SHP77 (cell line): ENCODE results near the gene HMGCS1.
"Not testable (repeated sequence)": the region's sequence is repeated elsewhere in the genome, so short reads cannot be mapped to it uniquely, and the experiment has no call there.

Source experiments
- DNase-seq, 2 experiments: peaks; one replicate each; lab custom pipeline; 2025; lab: John Stamatoyannopoulos, UW

Gene HMGCS1

DNA sequence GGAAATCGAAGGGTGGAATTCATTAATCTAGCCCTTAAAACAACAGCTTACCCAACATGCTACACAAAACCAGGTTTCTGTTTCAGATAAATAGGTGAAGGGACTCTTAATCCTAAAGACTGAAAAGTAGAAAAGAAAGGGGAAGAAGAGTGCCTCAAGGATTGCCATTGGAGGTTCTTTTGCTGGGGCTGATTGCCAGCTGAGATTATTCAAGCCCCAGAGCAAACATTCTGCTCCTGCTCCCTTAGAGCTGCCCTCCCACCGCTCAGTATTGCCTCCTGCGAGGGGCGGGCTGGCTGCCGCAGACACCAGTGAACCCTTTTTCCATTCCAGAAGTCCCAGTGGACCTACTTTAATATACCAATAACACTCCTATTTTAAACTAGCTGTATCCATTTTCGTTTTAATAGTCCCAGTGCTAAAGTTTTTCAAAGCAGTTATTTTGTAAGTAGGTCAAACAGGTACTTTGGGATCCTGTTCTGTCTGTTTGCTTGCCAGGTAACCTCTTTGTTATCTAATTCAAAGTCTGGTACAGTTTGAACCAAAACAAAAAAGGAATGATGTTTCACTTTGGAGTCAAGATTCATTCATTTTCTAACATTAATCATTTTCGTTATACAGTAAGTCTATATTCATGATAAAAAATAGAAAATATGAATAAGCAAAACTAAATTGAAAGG is 38.6 kb downstream of the HMGCS1 start:
- no peak for DNase-seq

DNA sequence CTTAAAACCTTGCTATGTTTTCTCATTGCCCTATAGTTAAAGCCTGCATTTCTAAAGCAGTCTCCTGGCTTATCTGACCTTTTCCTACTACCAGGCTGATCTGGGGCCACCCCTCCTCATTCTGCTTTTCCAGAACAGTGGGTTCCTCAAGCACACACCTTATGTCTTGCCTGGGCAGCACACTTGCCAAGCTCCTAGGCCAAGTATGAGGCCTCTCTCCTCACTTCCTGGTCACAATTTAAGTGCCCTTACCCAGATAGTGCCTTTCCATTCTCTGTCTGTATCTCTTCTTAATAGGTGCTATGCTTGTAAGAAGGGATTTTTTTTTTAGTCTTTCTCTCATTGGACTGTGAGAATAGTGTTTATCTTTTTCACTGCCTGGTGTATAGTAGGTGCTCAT is 39.7 kb downstream of the HMGCS1 start:
- DNase-seq = no peak

DNA sequence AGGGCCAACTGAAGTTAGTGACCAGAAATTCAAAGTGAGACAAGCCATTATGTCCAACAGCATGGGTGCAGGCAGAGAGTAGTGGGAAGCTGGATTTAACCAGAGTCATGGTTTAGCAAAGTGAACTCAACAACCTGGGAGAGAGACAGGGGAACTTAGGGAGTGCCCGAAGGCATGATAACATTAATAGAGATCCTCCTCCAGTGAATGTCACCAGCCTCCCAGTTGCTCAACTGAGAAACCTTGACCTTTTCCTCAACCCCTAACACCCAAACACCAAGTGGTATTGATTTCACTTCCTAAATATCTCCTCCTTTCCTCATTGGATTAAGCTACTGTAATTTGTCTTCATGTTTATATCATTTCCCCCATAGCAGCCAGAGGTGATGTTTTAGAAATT is 42.6 kb downstream of the HMGCS1 start:
- DNase-seq = no peak

DNA sequence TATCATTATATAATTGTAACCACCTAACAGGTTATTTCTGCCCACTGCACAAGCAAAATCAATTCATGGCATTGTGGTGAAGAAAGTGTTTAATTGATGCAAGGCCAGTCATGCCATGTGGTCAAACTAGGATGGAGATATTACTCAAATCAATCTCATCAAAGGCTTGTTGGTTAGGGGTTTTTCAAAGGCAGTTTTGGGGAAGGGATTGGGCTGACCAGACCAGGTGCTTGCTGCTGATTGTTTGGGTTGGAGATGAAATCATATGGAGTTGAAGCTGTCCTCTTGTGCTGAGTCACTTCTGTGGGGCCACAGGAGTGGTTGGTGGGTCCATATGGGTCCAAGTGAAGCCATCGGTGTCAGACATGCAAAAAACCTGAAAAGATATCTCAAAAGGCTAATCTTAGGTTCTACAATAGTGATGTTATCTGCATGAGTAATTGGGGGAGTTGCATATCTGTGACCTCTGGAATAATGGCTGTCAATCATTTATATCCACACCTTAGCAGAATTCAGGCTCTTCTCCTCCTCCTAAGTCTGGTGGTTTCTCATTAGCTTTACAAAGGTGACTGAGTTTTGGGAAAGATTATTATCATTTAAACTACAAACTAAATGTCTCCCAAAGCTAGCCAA is 44.9 kb downstream of the HMGCS1 start:
- DNase-seq = no peak

DNA sequence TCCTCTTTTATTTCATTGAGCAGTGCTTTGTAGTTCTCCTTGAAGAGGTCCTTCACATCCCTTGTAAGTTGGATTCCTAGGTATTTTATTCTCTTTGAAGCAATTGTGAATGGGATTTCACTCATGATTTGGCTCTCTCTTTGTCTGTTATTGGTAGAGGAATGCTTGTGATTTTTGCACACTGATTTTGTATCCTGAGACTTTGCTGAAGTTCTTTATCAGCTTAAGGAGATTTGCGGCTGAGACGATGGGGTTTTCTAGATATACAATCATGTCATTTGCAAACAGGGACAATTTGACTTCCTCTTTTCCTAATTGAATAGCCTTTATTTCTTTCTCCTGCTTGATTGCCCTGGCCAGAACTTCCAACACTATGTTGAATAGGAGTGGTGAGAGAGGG is 50.9 kb downstream of the HMGCS1 start:
- not testable (repeated sequence) for DNase-seq

DNA sequence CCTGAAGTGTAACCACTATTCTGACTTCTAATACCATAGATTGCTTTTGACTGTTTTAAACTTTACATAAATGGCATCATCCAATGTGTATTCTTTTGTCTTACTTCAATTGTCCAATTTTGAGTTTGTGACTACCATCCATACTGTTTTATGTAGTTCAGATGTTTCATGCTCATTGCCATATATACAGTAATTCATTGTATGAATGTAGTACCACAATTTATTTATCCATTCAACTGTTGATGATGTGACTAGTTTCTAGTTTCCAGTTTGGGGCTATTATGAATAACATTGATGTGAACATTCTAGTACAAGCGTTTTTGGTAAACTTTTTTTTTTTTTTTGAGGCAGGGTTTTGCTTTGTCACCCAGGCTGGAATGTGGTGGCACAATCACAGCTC is 55.1 kb downstream of the HMGCS1 start:
- no peak for DNase-seq

DNA sequence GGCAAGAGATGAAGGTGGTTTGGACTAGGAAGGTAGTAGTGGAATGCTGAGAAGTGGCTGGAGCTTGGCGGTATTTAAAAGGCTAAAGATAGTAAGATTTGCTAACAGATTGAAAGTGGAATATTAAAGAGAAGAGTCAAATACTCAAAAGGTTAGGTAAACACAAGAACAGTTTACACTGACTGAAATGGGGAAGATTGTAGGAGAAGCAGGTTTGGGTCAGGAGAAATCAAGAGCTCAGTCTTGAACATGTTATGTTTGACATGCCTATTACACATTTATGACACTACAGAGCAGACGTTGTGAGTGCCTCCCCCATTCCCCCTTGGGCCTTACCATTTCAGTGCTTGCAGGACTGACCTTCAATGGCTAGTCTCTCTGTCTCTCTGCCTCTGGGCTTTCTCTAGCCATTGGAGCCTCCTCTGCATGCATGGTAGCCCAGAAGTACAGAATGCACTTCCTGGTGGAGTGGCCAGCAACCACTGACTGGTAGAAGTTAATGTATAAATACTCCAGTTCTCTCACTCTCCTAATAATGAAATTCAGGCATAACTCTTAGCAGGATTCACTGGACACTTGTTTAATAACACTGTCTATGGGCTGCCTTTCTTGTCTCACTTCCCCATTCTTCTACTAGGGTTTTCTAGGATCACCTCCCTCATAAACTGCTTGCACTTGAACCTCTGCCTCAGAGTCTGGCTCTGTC is 56.8 kb downstream of the HMGCS1 start:
- DNase-seq = no peak

DNA sequence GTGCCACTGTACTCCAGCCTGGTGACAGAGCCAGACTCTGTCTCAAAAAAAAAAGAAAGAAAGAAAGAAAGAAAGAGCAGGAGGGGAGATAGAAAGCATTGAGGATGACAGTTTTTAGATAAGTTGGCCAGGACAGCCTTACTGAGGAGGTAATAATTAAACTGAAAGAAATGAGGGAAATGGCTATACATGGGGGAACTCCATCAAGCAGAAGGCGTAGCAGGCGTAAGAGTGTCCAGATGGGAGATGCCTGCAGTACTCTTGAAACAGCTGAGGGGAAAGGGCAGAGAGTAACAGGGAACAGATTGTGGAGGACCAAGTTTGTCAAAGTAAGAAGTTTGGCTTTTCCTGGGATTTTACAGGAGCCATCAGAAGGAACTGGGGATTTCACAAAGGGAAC is 57.5 kb downstream of the HMGCS1 start:
- DNase-seq = no peak

DNA sequence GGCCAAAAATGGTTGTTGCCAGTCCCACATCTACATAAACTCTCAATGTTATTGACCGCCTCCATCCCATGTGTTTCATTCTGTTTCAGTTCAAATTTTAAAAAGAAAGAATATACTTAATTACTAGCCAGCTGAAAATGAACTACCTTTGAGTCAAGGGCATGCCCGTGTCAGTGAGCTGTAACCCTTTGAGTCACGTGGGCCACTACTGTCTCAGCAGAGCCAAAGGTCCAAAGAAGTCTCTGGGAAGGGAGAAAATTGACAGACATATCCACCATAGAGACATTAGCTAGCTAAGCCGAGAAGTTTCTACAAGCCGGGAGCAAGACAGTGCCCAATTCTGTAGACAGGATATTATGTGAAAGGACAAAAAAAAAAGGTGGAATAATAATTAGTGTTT is 61.5 kb downstream of the HMGCS1 start:
- no peak for DNase-seq

DNA sequence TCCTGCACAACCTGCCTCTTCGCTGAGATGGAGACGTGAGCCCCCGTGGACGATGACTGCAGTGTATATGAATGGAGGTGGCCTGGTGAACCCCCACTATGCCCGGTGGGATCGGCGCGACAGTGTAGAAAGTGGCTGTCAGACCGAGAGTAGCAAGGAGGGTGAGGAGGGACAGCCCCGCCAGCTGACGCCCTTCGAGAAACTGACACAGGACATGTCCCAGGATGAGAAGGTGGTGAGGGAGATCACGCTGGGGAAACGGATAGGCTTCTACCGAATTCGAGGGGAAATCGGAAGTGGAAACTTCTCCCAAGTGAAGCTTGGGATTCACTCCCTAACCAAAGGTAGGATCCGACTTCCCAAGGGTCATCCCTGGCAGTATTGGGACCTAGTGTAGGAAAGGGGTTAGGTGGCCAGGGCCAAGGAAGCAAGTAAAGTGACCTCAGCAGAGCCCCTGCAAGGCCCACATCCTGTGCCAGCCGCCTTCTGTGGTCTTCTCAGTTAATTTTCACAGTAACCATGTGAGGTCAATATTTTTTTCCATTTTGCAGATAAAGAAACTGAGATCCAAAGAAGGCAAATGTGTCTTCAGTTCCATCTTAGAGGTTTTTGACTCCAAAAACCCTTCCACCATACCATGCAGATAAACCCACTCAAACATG is 67.4 kb downstream of the HMGCS1 start:
- DNase-seq = no peak

DNA sequence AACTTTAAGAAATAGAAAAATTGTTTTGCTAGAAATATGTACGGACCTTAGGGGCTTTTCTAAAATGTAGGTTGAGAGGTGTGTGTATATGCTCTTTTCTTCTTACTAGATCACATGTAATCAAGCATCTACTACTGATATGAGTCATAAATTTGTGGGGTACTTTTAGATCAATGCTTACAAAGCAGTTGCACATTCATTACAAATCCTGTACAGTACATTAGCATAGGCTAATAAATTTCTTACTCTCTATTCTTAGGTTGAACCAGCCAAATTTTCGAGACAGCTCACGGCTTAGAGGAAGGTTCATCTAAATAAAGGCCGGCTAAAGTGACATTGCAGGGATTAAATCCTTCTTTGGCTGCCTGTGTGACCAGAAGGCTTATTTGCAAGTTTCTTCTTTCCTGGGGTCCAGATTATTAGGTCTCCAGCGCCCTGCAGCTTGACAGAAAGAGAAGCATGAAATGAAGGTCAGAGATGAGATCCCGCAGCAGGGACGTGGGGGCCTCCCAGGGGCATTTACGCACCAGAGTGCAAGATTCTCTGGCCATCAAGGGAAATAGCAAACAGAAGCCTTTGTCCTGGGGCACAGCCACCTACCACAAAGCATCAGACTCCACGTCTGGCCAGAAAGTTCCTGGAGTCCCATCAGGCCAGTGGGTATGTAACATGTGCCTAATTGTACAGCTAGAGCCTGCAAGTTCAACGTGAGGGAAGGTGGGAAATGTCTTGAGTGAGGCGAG is 68.2 kb downstream of the HMGCS1 start:
- DNase-seq = no peak

DNA sequence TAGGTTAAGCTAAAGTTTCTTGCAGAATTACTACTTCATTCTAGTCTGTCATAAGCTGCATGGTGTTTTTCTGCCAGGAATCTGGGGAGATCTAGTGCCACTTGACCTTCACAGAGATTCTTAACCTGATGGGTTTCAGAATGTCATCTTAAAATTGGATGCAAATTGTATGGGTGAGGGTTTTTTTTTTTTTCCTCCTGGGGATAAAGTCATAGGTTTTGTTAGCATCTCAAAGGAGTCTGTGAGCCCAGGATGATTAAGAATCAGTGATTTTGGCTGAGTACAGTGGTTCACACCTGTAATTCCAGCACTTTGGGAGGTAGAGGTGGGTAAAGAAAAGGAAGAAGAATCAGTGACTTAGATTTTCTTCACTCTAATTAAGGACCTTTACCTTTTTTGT is 69.9 kb downstream of the HMGCS1 start:
- DNase-seq = no peak

DNA sequence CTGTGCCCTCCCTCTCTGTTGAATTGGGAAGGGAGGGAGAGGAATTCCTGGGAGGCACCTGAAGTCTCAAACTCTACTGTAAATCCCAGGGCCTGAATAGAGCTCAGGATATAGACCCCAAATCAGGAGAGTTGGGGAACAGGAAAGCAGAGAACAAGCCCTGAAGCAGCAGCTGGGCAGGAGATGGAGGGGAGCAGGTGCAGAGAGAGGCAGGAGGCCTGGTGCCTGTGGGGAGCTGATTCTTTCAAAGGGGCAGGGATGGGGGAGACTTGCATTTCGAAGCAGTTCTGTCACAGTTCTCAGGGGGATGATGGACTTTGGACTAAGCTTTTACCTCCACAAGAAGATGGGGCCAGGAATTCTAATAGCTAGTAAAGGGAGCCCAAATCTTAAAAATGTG is 71.0 kb downstream of the HMGCS1 start:
- DNase-seq = no peak
